ENCODE measurements around the gene UPF1.

UPF1 gene

DNA sequence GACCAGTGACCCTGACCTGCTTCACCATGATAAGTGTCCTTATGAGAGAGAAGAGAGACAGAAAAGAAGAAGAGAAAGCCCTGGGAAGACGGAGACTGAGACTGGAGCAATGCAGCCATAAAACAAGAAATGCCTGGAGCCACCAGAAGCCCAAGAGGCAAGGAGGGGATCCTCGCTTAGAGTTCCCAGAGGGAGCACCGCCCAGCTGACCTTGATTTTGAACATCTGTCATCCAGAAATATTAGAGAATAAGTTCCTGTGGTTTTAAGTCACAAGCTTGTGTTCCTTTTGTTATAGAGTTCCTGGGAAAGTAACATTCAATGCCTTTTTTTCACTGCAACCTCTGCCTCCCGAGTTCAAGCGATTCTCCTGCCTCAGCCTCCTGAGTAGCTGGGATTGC lies 44.0 kb downstream of the UPF1 start:
- no peak for DNase-seq (ENCODE audit: low read depth, low spot score)

DNA sequence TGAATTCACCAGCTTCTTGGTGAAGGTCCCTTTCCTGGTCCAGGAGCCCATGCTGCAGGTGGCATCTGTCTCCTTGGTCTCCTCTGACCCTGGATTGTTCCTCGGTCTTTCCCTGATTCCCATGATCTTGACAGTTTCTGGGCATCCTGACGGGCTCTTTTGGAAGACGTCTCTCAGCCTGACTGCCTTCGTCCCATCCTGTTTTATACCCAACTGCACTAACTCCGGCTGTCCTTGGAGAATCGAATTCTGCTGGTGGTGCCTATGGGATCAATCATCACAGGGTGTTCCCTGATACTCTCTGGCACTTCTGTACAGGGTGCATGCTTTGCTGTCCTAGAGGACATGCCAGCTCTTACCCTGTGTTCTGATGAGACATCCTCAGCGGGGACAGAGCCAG lies 45.1 kb downstream of the UPF1 start:
- no peak for DNase-seq (ENCODE audit: low read depth, low spot score)

DNA sequence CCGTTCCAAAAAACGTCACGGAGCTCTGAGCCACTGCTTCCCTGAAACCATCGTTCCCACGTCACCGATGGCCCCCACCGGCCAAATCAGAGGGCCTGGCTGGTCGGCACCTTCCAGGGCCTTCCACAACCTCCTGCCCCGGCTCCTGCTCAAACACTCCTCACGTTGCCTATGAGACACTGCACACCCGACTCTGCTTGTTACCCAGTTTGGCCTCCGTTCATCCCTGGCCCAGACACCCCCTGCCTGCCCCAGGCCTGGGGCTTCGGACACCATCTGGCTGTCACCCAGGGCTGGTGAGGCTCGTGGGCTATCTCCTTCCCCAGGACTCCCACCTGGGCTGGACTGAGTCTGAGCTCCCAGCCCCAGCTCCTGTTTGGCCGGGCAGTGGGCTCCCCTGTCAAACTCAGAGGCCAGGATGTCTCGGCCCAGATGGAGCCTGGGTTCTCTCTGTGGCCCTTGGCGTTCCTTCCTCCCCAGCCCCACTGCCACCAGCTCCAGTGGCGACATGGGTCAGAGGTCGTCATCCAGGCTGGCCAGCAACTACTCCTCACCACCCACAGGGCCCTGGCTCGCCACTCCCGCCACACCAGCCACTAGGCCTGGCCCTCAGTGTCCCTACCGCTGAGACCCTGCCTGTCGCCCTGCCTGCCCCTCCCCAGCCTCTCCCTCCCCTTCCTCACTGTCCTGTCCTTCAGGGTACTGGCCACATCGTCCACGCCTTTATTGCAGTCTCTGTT lies 46.5 kb downstream of the UPF1 start:
- no peak for DNase-seq (ENCODE audit: low read depth, low spot score)

DNA sequence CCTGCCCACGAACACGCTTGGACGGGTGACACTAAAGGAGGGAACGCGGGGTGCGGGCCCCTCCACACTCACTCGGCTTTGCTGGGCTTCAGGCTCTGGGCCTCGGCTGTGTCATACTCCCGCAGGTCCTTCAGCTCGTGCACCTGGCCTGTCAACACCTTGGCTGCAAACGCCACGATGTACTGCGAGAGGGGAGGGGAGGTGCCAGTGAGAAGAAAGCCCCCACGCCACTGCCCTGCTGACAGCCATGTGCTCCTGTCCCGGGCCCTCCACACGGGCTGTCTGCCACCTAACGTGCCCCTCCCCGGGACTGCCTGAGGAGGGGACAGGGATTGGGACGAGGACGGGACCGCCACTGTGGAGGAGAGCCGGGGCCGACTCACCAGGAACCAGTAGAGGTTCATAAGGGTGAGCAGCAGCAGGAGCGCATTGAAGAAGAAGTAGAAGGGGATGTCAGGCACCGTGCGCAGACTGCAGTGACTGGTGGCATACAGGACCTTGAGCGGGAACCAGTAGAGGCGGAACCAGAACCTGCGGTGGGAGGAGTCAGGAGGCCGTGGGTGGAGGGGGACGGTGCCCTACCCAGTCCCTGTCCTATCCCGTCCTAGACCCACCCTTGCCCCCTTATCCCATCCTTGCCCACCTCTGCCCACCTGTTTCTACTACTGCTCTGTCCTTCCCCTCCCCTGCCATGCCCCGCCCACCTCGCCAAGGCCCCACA lies 47.3 kb downstream of the UPF1 start:
- no peak for DNase-seq (ENCODE audit: low read depth, low spot score)

DNA sequence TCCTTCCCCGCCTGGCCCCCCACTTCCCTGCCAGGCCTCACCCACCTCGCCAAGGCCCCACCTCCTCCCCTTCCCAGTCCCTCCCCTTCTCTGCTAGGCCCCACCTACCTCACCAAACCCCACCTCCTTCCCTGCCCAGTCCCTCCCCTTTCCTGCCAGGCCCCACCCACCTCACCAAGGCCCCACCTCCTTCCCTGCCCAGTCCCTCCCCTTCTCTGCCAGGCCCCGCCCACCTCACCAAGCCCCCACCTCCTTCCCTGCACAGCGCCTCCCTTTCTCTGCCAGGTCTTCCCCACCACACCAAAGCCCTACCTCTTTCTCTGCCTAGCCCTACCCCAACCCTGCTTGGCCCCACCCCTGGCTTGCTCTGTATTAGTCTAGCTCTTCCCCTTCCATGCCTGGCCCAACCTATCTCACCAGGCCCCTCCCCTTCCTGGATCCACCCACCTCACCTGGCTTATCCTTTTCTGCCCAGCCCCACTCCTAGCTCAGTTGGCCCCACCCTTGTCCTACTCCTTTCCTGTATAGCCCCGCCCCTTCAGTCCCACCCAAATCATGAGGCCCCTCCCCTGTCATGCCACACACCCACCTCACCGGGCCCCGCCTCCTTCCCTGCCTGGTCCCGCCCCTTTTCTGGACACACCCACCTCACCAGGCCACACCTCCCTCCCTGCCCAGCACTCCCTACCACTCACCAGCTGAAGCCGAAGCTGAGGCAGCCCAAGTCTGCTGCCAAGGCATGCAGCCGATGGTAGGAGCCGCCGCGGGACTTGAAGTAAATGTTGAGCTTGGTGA lies 48.0 kb downstream of the UPF1 start:
- no peak for DNase-seq (ENCODE audit: low read depth, low spot score)

DNA sequence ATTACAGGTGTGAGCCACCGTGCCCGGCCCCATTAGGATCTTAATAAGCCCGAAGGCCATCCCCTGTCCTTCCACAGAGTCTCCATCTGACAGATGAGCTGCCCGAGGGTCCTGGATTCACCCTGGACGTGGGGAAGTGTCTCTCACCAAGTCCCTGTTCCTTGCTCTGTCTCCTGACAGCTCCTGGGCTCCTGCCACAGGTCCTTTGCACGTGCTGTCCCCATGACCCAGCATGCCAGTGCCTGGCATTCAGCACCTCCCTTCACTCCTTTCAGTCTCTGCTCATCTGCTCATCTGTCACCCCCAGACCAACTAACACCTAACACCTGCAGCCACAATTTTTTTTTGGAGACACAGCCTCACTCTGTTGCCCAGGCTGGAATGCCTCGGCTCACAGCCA lies 49.7 kb downstream of the UPF1 start:
- no peak for DNase-seq (ENCODE audit: low read depth, low spot score)

DNA sequence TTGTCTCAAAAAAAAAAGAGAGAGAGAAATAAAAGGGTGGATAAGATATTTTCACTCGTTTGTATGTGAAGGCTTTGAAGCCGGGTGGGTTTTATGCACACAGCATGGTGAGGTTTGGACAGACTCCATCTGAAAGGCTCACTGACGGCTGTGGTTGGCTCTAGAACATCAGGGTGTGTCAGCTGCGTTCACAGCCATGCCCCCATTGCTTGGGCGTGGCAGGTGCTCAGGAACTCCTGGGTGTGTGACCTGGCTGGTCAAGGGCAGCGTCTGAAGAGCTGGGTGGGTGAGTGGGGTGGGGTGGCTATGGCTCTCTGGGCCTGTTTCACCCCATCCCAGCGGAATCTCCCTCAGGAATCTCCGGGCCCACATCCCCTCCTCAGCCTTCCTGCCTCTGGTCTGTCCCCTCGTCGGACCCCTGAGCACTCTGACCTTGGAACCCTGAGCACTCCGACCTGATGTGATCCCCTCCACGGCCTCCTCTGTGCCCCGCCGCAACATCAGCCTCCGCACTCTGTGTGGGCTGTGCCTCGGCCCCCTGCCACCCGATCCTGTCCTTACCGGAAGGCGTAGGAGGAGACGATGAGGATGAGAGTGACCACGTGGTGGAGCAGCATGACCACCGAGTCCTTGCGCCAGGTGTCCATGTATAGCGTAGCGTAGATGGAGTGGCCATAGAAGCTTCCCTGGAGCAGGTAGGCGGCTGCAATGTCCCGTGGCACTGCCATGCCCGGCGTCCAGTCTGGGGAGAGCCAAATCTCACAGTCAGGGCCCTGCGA lies 52.0 kb downstream of the UPF1 start:
- DNase-seq (ENCODE audit: low read depth, low spot score) = no peak

DNA sequence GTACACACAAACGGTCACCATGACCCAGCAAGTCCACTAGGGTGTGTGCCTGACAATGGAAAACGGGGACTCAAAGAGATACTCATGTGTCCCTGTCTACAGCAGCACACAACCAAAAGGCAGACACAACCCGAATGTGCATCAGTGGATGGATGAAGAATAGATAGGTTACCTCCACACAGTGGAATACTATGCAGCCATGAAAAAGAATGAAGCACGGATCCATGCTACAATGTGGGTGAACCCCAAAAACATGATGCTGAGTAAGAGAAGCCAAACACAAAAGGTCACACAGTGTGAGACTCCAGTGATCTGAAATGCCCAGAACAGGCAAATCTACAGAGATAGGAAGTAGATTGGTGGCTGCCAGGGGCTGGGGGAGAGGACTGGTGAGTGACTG lies 55.2 kb downstream of the UPF1 start:
- no peak for DNase-seq (ENCODE audit: low read depth, low spot score)

DNA sequence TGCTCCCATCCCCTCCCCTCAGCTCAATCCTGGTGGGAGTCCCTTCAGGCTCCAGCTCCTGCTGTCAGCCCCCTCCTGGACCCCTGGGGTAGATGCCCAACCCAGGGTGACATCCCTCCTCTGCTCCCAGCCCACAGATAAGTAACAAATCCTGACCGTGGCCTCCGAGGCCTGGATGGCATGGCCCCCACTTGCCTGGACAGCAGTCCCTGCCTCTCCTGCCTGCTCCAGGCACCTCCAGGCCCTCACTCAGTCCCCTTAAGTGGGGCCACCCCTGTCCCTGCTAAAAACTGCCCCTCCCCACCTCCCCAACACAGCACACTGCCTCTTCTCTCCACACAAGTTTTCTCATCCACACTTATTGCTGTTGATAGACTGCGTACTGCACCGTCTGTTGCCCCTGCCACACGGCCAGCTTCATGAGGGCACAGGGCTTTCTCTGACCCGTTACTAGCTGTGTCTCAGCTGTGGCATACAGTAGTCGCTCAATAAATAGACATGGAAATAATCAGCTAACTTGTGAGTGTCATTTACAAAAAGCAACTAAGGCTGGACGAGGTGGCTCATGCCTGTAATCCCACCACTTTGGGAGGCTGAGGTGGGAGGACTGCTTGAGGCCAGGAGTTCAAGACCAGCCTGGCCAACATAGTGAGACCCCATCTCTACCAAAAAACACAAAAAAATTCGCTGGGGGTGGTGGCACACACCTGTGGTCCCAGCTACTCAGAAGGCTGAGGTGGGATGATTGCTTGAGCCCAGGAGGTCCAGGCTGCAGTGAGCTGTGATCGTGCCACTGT lies 58.4 kb downstream of the UPF1 start:
- no peak for DNase-seq (ENCODE audit: low read depth, low spot score)

DNA sequence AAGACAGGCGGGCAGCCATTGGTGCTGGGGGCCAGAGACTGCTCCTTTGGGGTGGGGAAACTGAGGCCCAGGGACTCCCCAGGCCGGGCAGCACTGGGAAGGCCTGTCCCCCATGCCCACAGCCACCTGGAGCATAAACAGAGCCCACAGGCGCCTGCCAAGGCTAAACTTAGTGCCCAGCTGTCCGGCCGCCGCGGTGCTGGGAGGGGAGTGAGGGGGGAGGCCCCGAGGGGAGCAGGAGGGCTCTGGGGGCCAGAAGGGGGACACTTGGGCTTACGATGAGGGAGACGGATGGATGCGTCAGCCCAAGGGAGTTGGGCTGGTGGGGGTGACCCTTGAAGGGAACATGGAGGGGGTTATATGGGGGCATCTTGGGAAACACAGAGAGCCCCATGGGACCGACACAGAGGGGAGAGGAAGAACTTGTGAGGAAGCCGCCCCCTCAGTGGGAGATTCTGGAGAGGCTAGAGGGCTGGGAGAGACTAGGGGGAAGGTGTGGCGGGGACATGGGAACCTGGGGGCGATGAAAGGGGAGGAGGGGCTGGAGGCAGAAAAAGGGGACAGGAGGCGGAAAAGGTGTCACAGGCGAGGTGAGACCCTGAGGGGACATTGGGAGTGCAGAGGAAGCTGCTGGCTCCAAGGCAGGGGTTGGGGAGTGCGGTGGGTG lies 62.0 kb downstream of the UPF1 start:
- no peak for DNase-seq (ENCODE audit: low read depth, low spot score)

DNA sequence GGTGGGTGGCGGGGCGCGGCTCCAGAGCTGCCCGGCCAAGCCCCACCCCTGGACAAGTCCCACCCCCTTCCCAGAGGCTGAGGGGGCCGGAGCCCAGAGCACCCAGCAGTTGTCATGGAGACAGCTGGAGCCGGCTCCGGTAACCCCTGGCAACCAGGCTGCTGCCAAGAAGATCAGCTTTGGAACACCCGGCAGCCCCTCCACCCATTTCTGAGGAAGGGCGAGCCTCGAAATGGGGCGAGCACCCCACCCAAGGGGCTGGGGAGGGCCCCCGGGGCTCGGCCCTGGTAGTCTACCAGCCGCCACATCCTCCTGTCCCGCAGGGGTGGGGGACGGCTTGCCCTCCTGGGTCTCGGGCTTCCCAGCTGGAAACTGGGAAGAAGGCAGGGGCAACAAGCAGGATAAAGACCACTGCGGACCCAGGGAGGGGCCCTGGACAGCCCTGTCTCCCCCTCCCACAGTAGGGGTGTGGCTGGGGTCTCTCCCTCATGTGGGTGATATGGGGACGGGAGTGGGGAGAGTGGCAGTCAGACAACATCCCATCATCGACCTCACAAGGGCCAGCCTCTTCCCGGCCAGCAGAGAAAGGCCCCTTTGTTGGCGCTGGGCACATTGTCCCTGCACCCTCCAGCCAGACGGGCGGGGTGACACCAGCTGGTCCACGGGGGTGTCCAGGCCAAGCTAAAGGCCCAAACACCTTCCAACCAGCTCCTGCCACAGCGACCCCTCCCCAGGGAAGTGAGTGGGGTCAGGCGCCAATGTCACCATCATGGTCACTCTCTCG lies 62.7 kb downstream of the UPF1 start:
- no peak for DNase-seq (ENCODE audit: low read depth, low spot score)

DNA sequence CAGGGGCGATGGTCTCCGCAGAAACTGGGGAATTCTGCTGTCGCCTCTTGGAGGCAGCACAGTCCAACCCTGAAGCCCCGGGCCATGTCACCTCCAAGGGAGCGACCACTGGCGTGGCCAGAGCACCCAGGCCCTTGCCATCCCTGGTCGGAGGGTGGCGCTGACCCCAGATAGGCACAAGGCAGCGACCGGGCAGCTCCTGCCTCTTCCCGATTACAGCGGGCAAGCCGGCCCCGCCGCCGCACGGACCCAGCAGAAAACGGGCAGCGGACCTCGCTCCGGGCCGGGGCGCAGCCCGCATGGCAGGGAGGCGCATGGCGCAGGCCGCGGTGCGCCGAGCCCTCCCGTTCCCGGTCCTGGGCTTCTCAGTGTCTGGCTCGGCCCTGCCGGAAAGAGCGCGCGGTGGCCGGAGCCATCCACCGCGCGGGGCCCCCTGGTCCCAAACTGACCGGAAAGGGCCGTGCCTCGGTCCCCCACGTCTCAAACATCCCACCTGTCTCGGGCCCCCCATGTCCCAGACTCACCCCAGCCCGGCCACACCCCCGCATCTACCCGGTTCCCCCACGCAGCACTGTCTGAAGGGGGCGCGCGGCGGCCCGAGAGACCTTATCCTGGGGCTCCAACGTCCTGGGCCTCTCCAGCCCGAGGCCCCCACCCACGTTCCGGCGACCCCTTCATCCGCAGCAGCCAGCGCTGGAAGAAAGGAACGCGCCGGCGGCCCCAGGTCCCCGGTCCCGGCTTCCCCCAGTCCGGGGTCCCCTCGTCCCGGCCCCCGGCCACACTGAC lies 63.5 kb downstream of the UPF1 start:
- no peak for DNase-seq (ENCODE audit: low read depth, low spot score)

DNA sequence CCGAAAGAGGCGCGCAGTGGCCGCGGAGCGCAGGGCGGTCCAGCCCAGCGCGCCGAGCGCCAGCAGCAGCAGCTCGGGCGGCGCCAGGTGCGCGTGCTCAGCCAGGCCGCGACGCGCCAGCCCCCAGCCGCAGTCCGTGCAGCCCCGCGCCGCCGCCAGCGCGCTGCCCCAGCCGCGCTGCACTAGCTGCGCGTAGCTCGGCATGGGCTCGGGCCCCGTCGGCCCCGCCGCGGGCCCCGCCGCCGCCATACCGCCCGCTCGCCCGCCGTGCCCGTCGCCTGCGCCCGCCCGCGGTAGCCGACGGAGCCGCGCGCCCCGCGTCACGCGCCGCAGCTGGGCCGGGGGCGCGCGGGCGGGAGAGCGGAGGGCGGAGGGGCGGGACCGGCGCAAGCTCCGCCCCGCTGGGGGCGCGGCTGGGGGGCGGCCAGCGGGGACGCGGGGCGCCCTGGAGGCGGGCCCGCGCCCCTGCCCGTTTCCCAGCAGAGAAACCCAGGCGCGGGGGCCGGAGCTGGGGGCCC lies 64.1 kb downstream of the UPF1 start, which contains the start of gene CERS1:
CERS1 (minus strand) TSS at position 335 of the 518 bp plus-strand sequence; CDS start at position 249, 86 bp downstream.
- DNase-seq (ENCODE audit: low read depth, low spot score) = no peak

DNA sequence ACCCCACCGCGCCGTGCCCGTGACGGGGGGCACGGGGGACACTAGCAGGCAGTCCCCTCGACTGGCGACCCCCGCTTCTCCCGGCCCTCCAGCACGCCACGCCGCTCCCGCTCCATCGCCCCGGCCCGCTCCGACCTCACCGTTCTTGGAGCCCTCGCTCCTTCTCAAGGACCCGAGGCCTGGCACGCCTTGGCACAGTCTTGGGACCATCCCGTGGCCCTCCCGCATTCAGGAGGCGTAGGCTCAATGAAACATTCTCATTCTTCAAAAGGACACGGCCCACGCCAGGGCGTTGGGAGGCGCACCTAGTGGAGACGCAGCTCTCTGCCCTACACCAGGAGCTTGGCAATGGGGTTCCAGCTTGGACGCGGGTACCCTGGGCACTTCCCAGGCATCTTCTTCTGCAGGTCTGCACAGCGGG lies 64.7 kb downstream of the UPF1 start:
- DNase-seq (ENCODE audit: low read depth, low spot score) = no peak

DNA sequence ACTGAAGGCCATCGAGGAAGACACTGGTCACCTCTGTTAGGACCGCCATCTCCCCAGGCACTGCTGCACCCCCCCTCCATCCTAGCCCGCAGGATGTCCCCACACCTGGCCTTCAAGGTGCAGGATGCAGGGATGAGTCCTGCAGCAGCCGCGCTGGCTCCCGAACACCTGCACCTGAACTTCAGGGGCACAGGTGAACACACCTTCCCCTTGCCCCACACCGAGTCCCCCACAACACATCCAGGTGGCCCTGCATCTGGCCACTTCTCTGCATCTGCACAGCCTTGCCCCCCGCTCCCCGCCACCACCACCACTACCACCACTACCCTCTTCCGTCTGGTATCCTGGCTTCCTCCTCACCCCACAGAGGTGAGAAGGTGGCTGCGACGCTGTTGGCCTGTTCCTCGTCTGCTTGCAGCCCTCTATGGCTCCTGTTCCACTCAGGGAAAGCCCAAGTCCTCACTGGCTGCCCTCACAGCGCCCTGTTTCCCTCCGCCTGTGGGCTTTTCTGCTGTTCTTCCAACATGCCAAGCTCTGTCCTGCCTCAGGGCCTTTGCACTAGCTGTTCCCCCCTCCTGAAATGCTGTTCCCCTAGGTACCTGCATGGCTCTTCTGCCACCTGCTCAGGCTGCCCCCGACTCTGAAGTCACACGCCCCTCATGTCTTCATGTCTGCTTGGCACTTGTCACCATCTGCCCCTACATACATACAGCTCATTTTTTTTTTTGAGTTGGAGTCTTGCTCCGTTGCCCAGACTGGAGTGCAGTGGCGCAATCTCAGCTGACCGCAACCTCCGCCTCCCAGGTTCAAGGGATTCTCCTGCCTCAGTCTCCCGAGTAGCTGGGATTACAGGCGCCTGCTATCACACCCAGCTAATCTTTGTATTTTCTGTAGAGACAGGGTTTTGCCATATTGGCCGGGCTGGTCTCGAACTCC lies 65.6 kb downstream of the UPF1 start:
- DNase-seq (ENCODE audit: low read depth, low spot score) = no peak

DNA sequence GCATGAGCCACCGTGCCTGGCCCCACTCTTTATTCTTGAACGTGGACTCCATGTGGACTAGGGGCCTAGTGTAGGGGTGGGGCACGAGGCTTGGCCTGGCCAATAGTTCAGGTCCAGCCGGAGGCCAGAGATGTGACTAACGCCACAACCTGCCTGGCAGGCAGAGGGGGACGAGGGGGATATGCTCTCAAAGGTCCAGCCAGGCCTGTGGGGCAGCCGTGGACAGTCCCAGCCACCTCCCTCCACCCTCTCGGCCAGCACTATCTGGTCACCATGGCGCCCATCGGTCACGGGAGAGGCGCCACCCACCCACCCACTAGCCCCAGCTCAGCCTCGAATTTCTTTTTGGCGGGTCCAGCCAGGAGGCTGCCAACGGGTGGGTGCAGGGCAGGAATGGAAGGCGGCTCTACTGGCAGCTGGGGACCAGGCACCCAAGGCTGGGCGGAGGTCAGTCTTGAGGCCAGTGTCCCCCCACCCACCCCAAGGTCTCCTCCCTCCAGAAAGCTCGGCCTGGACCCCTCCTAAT lies 66.4 kb downstream of the UPF1 start:
- DNase-seq (ENCODE audit: low read depth, low spot score) = no peak
